GM19324 (cell line): ENCODE data around the gene SOCS3.
"Not testable (repeated sequence)": the region's sequence is repeated elsewhere in the genome, so short reads cannot be mapped to it uniquely, and the experiment has no call there.

ENCODE experiments used
- ATAC-seq: cut with Tn5 transposase; IDR thresholded peaks from one replicate; pipeline ENCODE4 v1.9.1; 2021; ENCODE audit warnings: mild to moderate bottlenecking, moderate library complexity; ENCODE audit not compliant: unreplicated experiment, low FRiP score

The SOCS3 gene

GRCh38 chr17:78314683-78315354 is 45.1 kb downstream of the SOCS3 start:
- no peak for ATAC-seq

- no peak for ATAC-seq
Measured at GRCh38 chr17:78313735-78314648, 45.9 kb downstream of the SOCS3 start.

GRCh38 chr17:78309659-78310255 is 50.1 kb downstream of the SOCS3 start:
- ATAC-seq, result not testable (repeated sequence)

GRCh38 chr17:78307887-78308638 is 51.8 kb downstream of the SOCS3 start:
- no peak for ATAC-seq

- no peak for ATAC-seq
Measured at GRCh38 chr17:78306913-78307312, 53.0 kb downstream of the SOCS3 start.
